ENCODE measurements around the gene MBNL2.

MBNL2 gene

GRCh38 chr13:97441368-97441767, 219.2 kb downstream of the MBNL2 start:
- H3K36me3 ChIP-seq (ENCODE audit: control insufficient read depth, insufficient read depth, low read length) = no peaks in the 10 kb centered on the region
- H3K9ac ChIP-seq (ENCODE audit: low read length) = no peak overlapping the region
- no peak overlapping the region for H3K4me3 ChIP-seq (ENCODE audit: low read length)
- no peak overlapping the region for H3K27ac ChIP-seq (ENCODE audit: low read depth, low read length)
- H3K27me3 ChIP-seq (ENCODE audit: control insufficient read depth, insufficient read depth, low read length) = no peaks in the 10 kb centered on the region
- peaks cover 5% of the 10 kb centered on the region for H3K4me1 ChIP-seq (ENCODE audit: control insufficient read depth, insufficient read depth, low read length)

Data from rectal smooth muscle tissue (tissue), 1 donor.